T-helper 17 cell (primary cell): ENCODE data around the gene TMEM131. TPM values are rescaled to one million over a fixed set of nuclear protein-coding genes. Genes with fewer than 3 reads are reported as not detected.
"Not testable (repeated sequence)": the region's sequence is repeated elsewhere in the genome, so short reads cannot be mapped to it uniquely, and the experiment has no call there.

Source experiments
- ATAC-seq: fragments of 150-1000 bp; cut with Tn5 transposase; 2 replicates; pipeline ENCODE4 v1.10.0; 2021; ENCODE audit warnings: mild to moderate bottlenecking, moderate library complexity
- DNase-seq, 3 donors: peaks; one replicate each; pipeline versions ENCODE4 v3.0.0 to v3.0.0-alpha.2; 2020 to 2021
- H3K9me3 ChIP-seq: one replicate; pipeline ENCODE4 v1.7.0; 2013; ENCODE audit warnings: low read length, mild to moderate bottlenecking; ENCODE audit not compliant: control insufficient read depth, poor library complexity, severe bottlenecking
- H3K27ac Mint-ChIP-seq: one replicate; pipeline ENCODE4 v1.8.0; 2022; ENCODE audit warnings: mild to moderate bottlenecking, moderate library complexity, mixed read lengths
- H3K27me3 Mint-ChIP-seq: one replicate; pipeline ENCODE4 v1.8.0; 2022; ENCODE audit warnings: mixed read lengths
- H3K36me3 Mint-ChIP-seq: one replicate; pipeline ENCODE4 v1.8.0; 2022; ENCODE audit warnings: low read depth, mixed read lengths
- H3K4me1 Mint-ChIP-seq: one replicate; pipeline ENCODE4 v1.8.0; 2022; ENCODE audit warnings: mild to moderate bottlenecking, mixed read lengths
- H3K4me3 Mint-ChIP-seq: one replicate; pipeline ENCODE4 v1.8.0; 2022; ENCODE audit warnings: mild to moderate bottlenecking, moderate library complexity, mixed read lengths
- total RNA-seq, 4 donors: library from RNA in 2 of 4; stranded (reverse) in 2 of 4; gene quantifications; one replicate each; pipeline ENCODE4 v1.2.3 and lab custom pipeline; 2022 to 2026

Gene TMEM131, protein sequence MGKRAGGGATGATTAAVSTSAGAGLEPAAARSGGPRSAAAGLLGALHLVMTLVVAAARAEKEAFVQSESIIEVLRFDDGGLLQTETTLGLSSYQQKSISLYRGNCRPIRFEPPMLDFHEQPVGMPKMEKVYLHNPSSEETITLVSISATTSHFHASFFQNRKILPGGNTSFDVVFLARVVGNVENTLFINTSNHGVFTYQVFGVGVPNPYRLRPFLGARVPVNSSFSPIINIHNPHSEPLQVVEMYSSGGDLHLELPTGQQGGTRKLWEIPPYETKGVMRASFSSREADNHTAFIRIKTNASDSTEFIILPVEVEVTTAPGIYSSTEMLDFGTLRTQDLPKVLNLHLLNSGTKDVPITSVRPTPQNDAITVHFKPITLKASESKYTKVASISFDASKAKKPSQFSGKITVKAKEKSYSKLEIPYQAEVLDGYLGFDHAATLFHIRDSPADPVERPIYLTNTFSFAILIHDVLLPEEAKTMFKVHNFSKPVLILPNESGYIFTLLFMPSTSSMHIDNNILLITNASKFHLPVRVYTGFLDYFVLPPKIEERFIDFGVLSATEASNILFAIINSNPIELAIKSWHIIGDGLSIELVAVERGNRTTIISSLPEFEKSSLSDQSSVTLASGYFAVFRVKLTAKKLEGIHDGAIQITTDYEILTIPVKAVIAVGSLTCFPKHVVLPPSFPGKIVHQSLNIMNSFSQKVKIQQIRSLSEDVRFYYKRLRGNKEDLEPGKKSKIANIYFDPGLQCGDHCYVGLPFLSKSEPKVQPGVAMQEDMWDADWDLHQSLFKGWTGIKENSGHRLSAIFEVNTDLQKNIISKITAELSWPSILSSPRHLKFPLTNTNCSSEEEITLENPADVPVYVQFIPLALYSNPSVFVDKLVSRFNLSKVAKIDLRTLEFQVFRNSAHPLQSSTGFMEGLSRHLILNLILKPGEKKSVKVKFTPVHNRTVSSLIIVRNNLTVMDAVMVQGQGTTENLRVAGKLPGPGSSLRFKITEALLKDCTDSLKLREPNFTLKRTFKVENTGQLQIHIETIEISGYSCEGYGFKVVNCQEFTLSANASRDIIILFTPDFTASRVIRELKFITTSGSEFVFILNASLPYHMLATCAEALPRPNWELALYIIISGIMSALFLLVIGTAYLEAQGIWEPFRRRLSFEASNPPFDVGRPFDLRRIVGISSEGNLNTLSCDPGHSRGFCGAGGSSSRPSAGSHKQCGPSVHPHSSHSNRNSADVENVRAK (N-terminal part only)
- total RNA-seq = 10 to 100 TPM; 41.0 to 43.2 TPM
- 51.9 to 61.1 reads per million in 2 donors for total RNA-seq (lab: John Stamatoyannopoulos, UW)

GRCh38 chr2:97995734-97996624 is at the start of gene TMEM131:
Gene TMEM131, minus strand, starts transcription at chr2:97995948. Its CDS starts 286 bp downstream, at chr2:97995662.
- peak; percentile 88 for ATAC-seq
- H3K27me3 Mint-ChIP-seq = no peaks in the 10 kb centered on the region

GRCh38 chr2:98044730-98045129 is 49.0 kb upstream of the TMEM131 start:
- not testable (repeated sequence) for H3K4me1 Mint-ChIP-seq, H3K27me3 Mint-ChIP-seq, H3K27ac Mint-ChIP-seq

More at GRCh38 chr2:97995734-97996624, at the start of gene TMEM131:
- Mint-ChIP-seq H3K4me3 (peak within 1 kb of the TSS; percentile 92), H3K27ac (peak within 1 kb of the TSS; percentile 93), H3K36me3 (no peaks in the 10 kb centered on the region), H3K4me1 (peaks cover 30% of the 10 kb centered on the region)
- no peaks in the 10 kb centered on the region for H3K9me3 ChIP-seq
- DNase-seq = peak; percentile 91 to 95 (median 92)

GRCh38 chr2:98043101-98043500 is 47.4 kb upstream of the TMEM131 start:
- Mint-ChIP-seq H3K36me3 (peaks cover 5% of the 10 kb centered on the region), H3K4me3 (no peak overlapping the region)

More at GRCh38 chr2:98044730-98045129, 49.0 kb upstream of the TMEM131 start:
- H3K36me3 Mint-ChIP-seq, ATAC-seq, H3K9me3 ChIP-seq, H3K4me3 Mint-ChIP-seq, DNase-seq: not testable (repeated sequence)

DNA sequence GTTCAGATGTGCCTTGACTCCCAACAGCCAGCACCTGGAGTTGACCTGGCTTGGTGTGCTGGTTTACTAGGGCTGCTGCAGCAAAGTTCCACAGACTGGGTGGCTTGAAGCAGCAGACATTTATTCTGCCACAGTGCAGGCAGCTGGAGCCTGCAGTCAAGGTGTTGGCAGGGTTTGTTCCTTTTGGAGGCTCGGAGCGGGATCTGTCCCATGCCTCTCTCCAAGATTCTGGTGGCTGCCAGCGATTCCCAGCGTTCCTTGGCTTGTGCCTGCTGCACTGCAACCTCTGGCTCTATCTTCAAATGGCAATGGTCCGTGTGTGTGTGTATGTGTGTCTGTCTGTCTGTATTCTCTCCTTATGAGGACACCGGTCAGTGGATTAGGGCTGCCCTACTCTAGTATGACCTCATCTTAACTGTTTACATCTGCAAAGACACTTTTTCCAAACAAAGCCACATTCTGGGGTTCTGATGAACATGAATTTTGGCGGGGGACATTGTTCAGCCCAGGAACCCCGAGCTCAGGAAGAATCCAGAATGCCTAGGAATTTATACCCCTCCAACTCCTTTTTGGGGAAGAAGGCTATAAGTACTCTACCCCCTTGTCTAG is 44.7 kb upstream of the TMEM131 start:
- ATAC-seq (no peak), DNase-seq (no peak)
- H3K4me1 Mint-ChIP-seq = no peaks in the 10 kb centered on the region
- no peaks in the 10 kb centered on the region for H3K9me3 ChIP-seq
- peaks cover 2% of the 10 kb centered on the region for H3K36me3 Mint-ChIP-seq
- no peak overlapping the region for H3K27ac Mint-ChIP-seq
- H3K4me3 Mint-ChIP-seq = no peak overlapping the region
- peaks cover 6% of the 10 kb centered on the region for H3K27me3 Mint-ChIP-seq

More at GRCh38 chr2:98043101-98043500, 47.4 kb upstream of the TMEM131 start:
- no peak for ATAC-seq
- Mint-ChIP-seq H3K27me3 (peaks cover 6% of the 10 kb centered on the region), H3K4me1 (no peaks in the 10 kb centered on the region), H3K27ac (no peak overlapping the region)
- DNase-seq = no peak
- H3K9me3 ChIP-seq = no peaks in the 10 kb centered on the region

DNA sequence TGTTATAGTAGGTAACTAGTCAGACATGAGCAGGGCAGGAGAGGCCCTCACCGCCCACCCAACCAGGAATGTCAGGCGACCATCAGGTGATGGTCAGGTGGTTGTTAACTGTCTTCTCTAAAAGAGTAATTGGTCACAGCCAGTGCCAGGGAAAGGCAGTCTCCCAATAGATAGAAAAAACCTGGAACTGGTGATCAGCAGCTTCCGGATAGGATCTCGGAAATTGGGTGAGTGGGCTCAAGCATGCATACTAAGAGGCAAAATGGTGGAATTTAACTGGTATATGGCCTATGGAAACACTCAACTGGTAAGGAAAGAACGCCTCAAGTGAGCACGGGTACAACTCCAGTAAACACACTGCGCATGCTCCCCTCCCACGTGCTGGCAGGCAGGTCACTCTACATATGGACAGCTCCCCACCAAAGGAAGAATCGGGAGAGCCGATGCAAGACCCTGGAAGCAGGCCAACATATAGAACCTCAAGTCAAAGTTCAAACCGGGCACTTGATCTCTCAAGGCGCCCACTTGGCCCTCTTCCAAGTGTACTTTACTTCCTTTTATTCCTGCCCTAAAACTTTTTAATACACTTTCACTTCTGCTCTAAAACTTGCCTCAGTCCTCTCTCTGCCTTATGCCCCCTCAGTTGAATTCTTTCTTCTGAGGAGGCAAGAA is 43.5 kb upstream of the TMEM131 start:
- no peak for DNase-seq
- H3K4me3 Mint-ChIP-seq = no peak overlapping the region
- ATAC-seq = no peak
- no peak overlapping the region for H3K27ac Mint-ChIP-seq
- peaks cover 7% of the 10 kb centered on the region for H3K27me3 Mint-ChIP-seq
- H3K36me3 Mint-ChIP-seq = peaks cover 2% of the 10 kb centered on the region
- peaks cover under 1% of the 10 kb centered on the region for H3K4me1 Mint-ChIP-seq
- no peaks in the 10 kb centered on the region for H3K9me3 ChIP-seq

GRCh38 chr2:98037666-98038336 is 42.1 kb upstream of the TMEM131 start:
- H3K36me3 Mint-ChIP-seq = peaks cover 2% of the 10 kb centered on the region
- H3K4me1 Mint-ChIP-seq = peaks cover 3% of the 10 kb centered on the region
- no peak for DNase-seq
- no peak overlapping the region for H3K27ac Mint-ChIP-seq
- H3K9me3 ChIP-seq = no peaks in the 10 kb centered on the region
- ATAC-seq = no peak
- peaks cover 13% of the 10 kb centered on the region for H3K27me3 Mint-ChIP-seq
- no peak overlapping the region for H3K4me3 Mint-ChIP-seq

DNA sequence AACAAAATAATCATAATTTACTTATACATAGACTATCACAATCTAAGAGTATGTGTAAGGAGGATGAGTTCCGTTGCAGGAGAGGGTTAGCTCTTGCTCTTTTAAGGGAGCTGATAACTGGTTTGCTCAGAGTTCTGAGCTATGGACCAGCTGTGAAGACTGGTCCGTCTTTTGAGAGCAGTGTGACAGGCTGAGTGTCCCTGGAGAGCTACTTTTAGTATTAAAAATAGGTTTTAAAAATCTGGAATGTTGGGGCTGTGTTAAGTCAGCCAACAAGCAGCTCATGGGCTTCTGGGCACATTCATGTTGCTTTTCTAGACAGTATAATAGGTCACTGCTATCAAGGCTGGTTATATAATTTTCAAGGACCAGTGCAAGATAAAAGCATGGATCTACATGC is 41.5 kb upstream of the TMEM131 start:
- DNase-seq (no peak), ATAC-seq (no peak)
- Mint-ChIP-seq H3K4me3 (no peak overlapping the region), H3K36me3 (peaks cover 2% of the 10 kb centered on the region), H3K4me1 (peaks cover 3% of the 10 kb centered on the region), H3K27me3 (peaks cover 13% of the 10 kb centered on the region), H3K27ac (no peak overlapping the region)
- no peaks in the 10 kb centered on the region for H3K9me3 ChIP-seq

GRCh38 chr2:98036349-98037000 is 40.7 kb upstream of the TMEM131 start:
- Mint-ChIP-seq H3K4me3 (no peak overlapping the region), H3K4me1 (peaks cover 3% of the 10 kb centered on the region), H3K36me3 (peaks cover 2% of the 10 kb centered on the region), H3K27ac (no peak overlapping the region), H3K27me3 (peaks cover 13% of the 10 kb centered on the region)
- no peak for ATAC-seq
- no peak for DNase-seq
- H3K9me3 ChIP-seq = no peaks in the 10 kb centered on the region

GRCh38 chr2:98034745-98035144 is 39.0 kb upstream of the TMEM131 start:
- no peak for DNase-seq
- H3K9me3 ChIP-seq = no peaks in the 10 kb centered on the region
- H3K36me3 Mint-ChIP-seq = peaks cover 2% of the 10 kb centered on the region
- H3K4me1 Mint-ChIP-seq = peaks cover 3% of the 10 kb centered on the region
- H3K27ac Mint-ChIP-seq = no peak overlapping the region
- no peak overlapping the region for H3K4me3 Mint-ChIP-seq
- ATAC-seq = no peak
- peaks cover 13% of the 10 kb centered on the region for H3K27me3 Mint-ChIP-seq

DNA sequence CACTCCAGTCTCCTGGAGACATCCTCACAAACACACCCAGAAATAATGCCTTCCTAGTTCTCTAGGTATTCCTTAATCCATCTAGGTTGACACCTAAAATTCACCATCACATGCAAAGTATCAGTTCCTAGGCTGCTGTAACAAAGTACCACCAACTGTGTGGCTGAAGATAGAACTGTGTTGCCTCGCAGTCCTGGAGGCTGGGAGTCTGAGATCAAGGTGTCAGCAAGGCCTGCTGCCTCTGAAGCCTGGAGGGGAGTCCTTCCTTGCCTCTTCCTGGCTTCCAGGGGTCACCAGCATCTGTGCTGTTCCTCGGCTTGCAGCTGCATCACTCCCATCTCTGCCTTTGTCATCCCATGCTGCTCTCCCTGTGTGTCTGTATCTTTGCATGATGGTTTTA is 36.3 kb upstream of the TMEM131 start:
- Mint-ChIP-seq H3K4me1 (peaks cover 15% of the 10 kb centered on the region), H3K27me3 (peaks cover 11% of the 10 kb centered on the region), H3K36me3 (no peaks in the 10 kb centered on the region), H3K4me3 (no peak overlapping the region), H3K27ac (no peak overlapping the region)
- H3K9me3 ChIP-seq = no peaks in the 10 kb centered on the region
- DNase-seq (no peak), ATAC-seq (no peak)
